Measurements from ENCODE around the gene OXLD1.

DNA sequence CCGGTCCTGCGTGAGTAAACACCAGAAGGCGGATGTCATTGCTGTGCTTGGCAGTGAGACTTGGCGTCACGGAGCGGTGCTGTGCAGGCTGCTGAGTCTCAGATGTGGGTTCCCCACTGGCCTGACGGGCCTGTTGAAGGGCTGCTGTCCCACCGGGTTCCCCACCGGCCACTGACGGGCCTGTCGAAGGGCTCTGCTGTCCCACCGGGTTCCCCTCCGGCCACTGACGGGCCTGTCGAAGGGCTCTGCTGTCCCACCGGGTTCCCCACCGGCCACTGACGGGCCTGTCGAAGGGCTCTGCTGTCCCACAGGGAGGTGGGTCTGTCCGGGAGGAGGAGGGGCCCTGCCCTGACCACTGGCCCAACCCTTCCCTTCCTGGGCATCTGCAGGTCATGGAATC, 20.2 kb upstream of the OXLD1 start:
- TF ChIP-seq EZH2 (IDR thresholded peaks at IDR 0.05; ENCODE audit: borderline replicate concordance, low read depth, low read length, poor library complexity, severe bottlenecking): no peak
- TF ChIP-seq, protein P1, sequence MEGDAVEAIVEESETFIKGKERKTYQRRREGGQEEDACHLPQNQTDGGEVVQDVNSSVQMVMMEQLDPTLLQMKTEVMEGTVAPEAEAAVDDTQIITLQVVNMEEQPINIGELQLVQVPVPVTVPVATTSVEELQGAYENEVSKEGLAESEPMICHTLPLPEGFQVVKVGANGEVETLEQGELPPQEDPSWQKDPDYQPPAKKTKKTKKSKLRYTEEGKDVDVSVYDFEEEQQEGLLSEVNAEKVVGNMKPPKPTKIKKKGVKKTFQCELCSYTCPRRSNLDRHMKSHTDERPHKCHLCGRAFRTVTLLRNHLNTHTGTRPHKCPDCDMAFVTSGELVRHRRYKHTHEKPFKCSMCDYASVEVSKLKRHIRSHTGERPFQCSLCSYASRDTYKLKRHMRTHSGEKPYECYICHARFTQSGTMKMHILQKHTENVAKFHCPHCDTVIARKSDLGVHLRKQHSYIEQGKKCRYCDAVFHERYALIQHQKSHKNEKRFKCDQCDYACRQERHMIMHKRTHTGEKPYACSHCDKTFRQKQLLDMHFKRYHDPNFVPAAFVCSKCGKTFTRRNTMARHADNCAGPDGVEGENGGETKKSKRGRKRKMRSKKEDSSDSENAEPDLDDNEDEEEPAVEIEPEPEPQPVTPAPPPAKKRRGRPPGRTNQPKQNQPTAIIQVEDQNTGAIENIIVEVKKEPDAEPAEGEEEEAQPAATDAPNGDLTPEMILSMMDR (conservative IDR thresholded peaks at IDR 0.05; ENCODE audit: low read depth, low read length): no peak

Data from A673 (cell line).